Measurements from ENCODE around the gene RAI1.

- TF ChIP-seq HDGF (IDR thresholded peaks at IDR 0.05; ENCODE audit: borderline replicate concordance), result no peak; the same call in 1 of the 2 replicates
- peak; percentile 54; the same call in 1 of the 2 replicates for TF ChIP-seq FOXM1 (IDR thresholded peaks at IDR 0.05; ENCODE audit: borderline replicate concordance)
- TF ChIP-seq L3MBTL2 (conservative IDR thresholded peaks at IDR 0.05), result no peak
- no peak for TF ChIP-seq SUZ12 (IDR thresholded peaks at IDR 0.05)
- TF ChIP-seq SP1 (IDR thresholded peaks at IDR 0.05), result no peak
- no peak for TF ChIP-seq LEF1 (IDR thresholded peaks at IDR 0.05; ENCODE audit: borderline replicate concordance)
- no peak for TF ChIP-seq TARDBP (IDR thresholded peaks at IDR 0.05)
- TF ChIP-seq ARNT (IDR thresholded peaks at IDR 0.05), result 0 out of 2 replicates have a peak, but pooled peaks have one; percentile 29
- no peak for TF ChIP-seq FOXA1 (IDR thresholded peaks at IDR 0.05)
- TF ChIP-seq FOXK2 (IDR thresholded peaks at IDR 0.05), result no peak
- no peak for TF ChIP-seq CTBP1 (IDR thresholded peaks at IDR 0.05; ENCODE audit: borderline replicate concordance)
- no peak for TF ChIP-seq NFRKB (IDR thresholded peaks at IDR 0.05)
- no peak for TF ChIP-seq ZNF384 (IDR thresholded peaks at IDR 0.05)
- TF ChIP-seq ELF4 (IDR thresholded peaks at IDR 0.05), result no peak
Observed at GRCh38 chr17:17681187-17681743, at the start of gene RAI1.

All from HEK293T (cell line).